ENCODE results near the gene ARPC3.
"Not testable (repeated sequence)": the region's sequence is repeated elsewhere in the genome, so short reads cannot be mapped to it uniquely, and the experiment has no call there.

ARPC3 gene

DNA sequence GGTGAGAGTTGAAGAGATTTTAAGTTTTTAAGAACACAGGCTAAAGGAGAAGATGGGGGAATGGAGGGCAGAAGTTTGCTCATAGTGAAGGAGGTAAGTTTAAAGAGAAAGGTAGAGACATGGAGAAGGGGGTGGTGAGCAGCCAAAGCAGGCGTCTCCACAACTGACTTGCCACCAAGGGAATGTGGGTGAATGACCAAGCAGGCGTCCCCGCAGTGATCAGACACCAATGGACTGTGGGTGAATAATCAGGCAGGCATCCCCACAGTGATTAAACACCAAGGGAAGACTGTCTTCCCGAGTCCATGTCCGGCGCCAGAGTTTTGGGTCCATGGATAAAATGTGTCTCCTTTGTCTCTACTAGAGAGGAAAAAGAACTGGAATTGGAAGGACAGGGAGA lies 40.1 kb downstream of the ARPC3 start:
- DNase-seq, result not testable (repeated sequence)

DNA sequence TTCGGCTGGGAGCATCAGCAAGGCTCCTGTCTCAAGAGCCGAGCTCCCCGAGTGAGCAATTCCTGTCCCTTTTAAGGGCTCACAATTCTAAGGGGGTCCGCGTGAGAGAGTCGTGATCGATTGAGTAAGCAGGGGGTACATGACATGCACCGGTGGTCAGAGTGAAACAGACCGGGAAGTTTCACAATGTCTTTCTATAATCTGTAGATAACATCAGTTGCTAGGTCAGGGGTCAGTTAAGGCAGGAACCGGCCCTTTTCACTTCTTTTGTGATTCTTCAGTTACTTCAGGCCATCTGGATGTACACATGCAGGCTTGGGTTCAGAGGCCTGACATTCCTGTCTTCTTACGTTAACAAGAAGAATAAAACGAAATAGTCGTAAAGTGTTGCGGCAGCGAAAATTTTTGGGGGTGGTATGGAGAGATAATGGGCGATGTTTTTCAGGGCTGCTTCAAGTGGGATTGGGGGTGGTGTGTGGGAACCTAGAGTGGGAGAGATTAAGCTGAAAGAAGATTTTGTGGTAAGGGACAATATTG lies 44.9 kb downstream of the ARPC3 start:
- DNase-seq, result not testable (repeated sequence)

DNA sequence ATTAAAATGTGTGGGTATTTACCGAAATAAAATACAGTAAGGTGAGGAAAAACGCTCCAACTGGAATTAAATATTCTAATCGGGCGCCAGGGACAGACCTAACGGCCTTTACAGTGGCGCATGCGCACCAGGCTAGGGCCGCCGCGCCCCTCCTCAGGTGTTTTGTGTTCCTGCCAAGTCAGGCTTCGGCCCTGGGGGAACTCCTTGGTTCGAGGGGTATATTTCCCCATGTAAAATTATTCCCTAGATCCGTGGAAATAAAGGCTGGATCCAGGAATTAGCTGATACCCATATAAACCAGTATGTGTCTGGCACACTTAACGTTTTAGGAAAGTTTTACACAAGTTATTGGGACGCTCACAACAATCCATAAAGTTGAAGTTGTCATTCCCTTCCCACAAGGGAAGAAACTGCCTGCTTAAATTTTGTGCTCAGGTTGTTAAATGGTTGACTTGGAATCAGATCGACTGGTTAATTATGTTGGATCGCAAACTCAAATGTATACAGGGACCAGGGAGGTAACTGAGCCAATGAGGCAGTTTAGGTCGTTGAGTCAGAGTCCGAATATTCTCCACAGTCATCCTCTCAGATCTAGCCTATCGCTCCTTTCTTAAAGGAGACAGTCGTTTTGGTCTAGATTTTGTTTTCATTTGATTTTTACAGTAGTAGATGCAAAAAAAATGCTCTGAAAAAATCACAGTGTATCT lies 46.0 kb downstream of the ARPC3 start:
- DNase-seq, result peak; percentile 71

DNA sequence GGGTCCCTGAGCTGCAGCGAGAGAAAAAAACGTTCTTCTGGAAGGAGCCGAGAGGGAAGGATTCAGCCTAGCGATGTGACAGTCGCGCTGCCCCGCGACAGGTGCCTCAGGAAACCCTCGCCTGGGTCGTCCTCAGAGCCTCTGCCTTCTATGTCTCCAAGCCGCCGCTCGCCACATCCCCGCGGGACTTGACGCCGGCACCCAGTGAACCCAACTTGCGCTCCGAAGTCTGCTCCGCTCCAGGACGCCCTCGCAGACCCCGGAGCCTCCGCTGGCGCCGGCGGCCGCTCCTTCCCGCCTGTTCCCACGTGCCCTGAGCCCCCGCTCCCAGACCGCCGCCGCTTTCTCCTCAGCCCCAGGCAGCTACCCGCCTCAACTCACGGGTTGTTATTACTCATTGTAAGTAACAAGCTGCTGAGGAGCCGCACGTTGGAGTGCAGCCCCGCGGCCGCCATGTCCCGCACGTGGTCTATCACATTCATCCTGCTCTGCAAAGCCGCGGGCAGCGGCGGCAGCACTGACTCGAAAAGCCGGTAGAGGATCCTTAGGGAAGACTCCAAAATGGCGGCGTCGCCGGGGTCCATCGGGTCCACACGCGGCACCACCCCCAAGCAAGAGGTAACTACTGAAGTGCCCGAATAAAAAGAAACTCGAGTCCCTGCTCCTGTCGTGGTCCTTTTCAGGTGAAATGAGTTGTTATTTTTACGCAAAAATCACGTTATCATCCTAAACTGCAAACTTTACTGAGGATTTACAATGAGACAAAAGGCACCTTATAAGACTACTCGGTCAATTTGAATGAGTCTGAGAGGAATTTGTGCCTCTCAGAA lies 46.8 kb downstream of the ARPC3 start, which contains the start of gene ANAPC7:
ANAPC7 (minus strand) TSS at position 563 of the 830 bp plus-strand sequence; CDS start at position 482, 81 bp downstream.
- DNase-seq, result peak; percentile 92
